ENCODE measurements around the gene SLC9B2. TPM values are rescaled to one million over a fixed set of nuclear protein-coding genes. Genes with fewer than 3 reads are reported as not detected.

The SLC9B2 gene
- total RNA-seq, 4 donors from 2014 or later, result 4.2 to 11.9 (median 5.6) TPM

GRCh38 chr4:103018391-103019307, 57.9 kb downstream of the SLC9B2 start:
- Histone ChIP-seq H3K4me3 (peak overlapping the region; percentile 46), H3K27me3 (no peaks in the 10 kb centered on the region), H3K36me3 (no peaks in the 10 kb centered on the region), H3K9me3 (no peaks in the 10 kb centered on the region), H3K4me1 (peaks cover 23% of the 10 kb centered on the region), H3K27ac (peak overlapping the region; percentile 87)
- peak in 1 of 2 donors; percentile 69 for DNase-seq (ENCODE audit: low spot score in 2 of 2)
- 41% methylated on average over 8 of the region's 8 CpGs for WGBS
- TF ChIP-seq POLR2AphosphoS5 (IDR thresholded peaks at IDR 0.05), result no peak
- TF ChIP-seq CTCF (IDR thresholded peaks at IDR 0.05), result no peak
- TF ChIP-seq POLR2A (IDR thresholded peaks at IDR 0.05), result no peak
- no peak for TF ChIP-seq EP300 (IDR thresholded peaks at IDR 0.05)

- Histone ChIP-seq H3K4me1 (peaks cover 21% of the 10 kb centered on the region), H3K27me3 (no peaks in the 10 kb centered on the region), H3K27ac (peak overlapping the region; percentile 15), H3K36me3 (no peaks in the 10 kb centered on the region), H3K9me3 (no peaks in the 10 kb centered on the region), H3K4me3 (no peak overlapping the region)
- DNase-seq (ENCODE audit: low spot score in 2 of 2), result no peak
- peak; percentile 49 for TF ChIP-seq EP300 (IDR thresholded peaks at IDR 0.05)
- TF ChIP-seq POLR2A (IDR thresholded peaks at IDR 0.05), result no peak
- no peak for TF ChIP-seq CTCF (IDR thresholded peaks at IDR 0.05)
- no peak for TF ChIP-seq POLR2AphosphoS5 (IDR thresholded peaks at IDR 0.05)
These were observed 64.0 kb downstream of the SLC9B2 start for GRCh38 chr4:103012551-103012950.

- TF ChIP-seq CTCF (IDR thresholded peaks at IDR 0.05) (no peak), EP300 (IDR thresholded peaks at IDR 0.05) (no peak), POLR2A (IDR thresholded peaks at IDR 0.05) (no peak), POLR2AphosphoS5 (IDR thresholded peaks at IDR 0.05) (no peak)
- no peak for DNase-seq (ENCODE audit: low spot score in 2 of 2)
- 43% methylated on average over 1 of the region's 1 CpG for WGBS
- Histone ChIP-seq H3K27ac (peak overlapping the region; percentile 15), H3K36me3 (no peaks in the 10 kb centered on the region), H3K4me3 (no peak overlapping the region), H3K4me1 (peaks cover 18% of the 10 kb centered on the region), H3K9me3 (no peaks in the 10 kb centered on the region), H3K27me3 (no peaks in the 10 kb centered on the region)
These were observed 64.5 kb downstream of the SLC9B2 start for GRCh38 chr4:103012060-103012459.

GRCh38 chr4:103011378-103012025, 65.1 kb downstream of the SLC9B2 start:
- WGBS, result 57% methylated on average over 4 of the region's 4 CpGs
- no peak overlapping the region for H3K4me3 ChIP-seq
- no peaks in the 10 kb centered on the region for H3K9me3 ChIP-seq
- no peaks in the 10 kb centered on the region for H3K27me3 ChIP-seq
- H3K4me1 ChIP-seq, result peaks cover 18% of the 10 kb centered on the region
- TF ChIP-seq EP300 (IDR thresholded peaks at IDR 0.05), result no peak
- no peak for TF ChIP-seq POLR2AphosphoS5 (IDR thresholded peaks at IDR 0.05)
- TF ChIP-seq POLR2A (IDR thresholded peaks at IDR 0.05), result no peak
- no peak for TF ChIP-seq CTCF (IDR thresholded peaks at IDR 0.05)
- no peak for DNase-seq (ENCODE audit: low spot score in 2 of 2)
- no peaks in the 10 kb centered on the region for H3K36me3 ChIP-seq
- H3K27ac ChIP-seq, result no peak overlapping the region

- Histone ChIP-seq H3K9me3 (no peaks in the 10 kb centered on the region), H3K27me3 (no peaks in the 10 kb centered on the region), H3K4me3 (no peak overlapping the region), H3K36me3 (no peaks in the 10 kb centered on the region), H3K4me1 (peaks cover 18% of the 10 kb centered on the region), H3K27ac (no peak overlapping the region)
- 93% methylated on average over 1 of the region's 1 CpG for WGBS
- no peak for TF ChIP-seq EP300 (IDR thresholded peaks at IDR 0.05)
- no peak for TF ChIP-seq POLR2A (IDR thresholded peaks at IDR 0.05)
- TF ChIP-seq POLR2AphosphoS5 (IDR thresholded peaks at IDR 0.05), result no peak
- no peak for TF ChIP-seq CTCF (IDR thresholded peaks at IDR 0.05)
- DNase-seq (ENCODE audit: low spot score in 2 of 2), result no peak
These were observed 65.8 kb downstream of the SLC9B2 start for GRCh38 chr4:103010804-103011203.

Measured in suprapubic skin (tissue), 4 donors.